NCI-H2081 treated with DMSO at 0.1 percent for 48 hours (cell line): ENCODE results near the gene TECTB.

Experiments
- DNase-seq: peaks from one replicate; lab custom pipeline; 2025; lab: John Stamatoyannopoulos, UW

TECTB gene

DNA sequence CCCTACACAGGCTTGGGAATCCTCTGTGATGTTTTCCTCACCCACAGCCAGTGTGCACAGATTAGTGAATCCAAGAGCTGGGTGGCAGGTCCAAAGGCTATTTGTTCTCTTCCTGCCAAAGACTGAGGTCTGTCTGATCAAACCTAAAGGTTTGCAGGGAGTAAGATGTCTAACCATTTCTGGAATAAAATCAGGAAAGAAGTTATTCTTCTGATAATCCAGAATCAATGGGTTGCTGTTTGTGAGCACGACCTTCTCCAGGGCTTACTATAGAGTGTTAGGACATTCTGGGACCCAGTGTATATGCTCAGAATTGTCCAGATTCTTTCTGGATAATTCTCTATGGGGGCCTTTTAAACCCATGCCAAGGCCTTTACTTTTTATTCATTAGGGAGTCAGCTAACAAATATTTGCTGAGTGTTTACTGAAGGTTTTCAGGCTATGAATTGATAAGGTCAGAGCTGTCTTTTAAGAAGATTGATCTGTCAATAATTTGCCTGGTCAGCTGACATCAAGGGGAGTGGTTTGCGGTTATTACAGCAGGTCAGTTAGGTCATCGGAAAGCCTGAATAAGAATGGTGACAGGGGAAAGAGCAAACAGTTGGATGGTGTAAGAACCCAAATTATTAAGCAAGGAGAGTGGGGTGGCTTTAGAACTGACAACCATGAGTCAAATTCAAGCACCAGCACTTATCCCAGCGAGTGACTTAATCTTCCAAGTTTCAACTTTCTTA is 7.5 kb upstream of the TECTB start:
- no peak for DNase-seq

DNA sequence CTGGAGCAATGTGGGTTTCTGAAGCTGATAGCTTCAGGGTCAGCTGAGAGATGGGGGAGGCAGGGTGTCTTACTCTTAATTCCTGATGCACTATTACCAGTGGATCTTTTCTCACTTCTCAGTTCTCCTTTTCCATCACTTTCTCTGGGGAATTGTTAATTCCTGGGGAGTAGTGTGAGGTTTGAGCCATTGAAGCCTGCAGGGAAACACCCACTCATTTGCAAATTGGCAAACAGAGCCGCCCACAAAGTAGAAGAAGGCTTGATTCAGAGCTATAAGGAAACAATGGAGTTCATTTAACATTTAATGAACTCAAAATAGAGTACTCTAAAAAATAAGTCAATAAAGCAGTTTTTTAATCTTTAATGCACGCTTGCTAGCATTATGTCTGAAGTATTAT is 4.3 kb upstream of the TECTB start:
- DNase-seq = no peak

DNA sequence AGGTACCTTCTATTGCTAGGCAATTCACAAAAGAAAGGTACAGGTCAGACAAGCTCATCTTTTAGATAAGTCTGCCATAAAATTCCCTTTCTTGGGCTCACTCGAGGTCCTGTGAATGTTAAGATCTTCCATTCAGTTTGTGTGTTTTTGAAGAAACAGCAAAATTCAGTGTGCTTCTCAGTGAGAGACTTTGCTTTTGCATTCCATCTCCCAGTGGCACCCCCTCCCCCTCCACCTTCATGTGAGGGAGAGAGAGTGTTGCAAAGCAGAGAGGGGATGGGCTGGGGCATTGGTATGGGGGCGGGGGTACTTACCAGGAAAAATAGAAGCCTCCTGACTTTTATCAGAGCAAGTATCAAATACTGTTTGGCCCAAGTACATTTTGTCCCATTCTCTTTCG is 3.8 kb upstream of the TECTB start:
- DNase-seq = no peak

DNA sequence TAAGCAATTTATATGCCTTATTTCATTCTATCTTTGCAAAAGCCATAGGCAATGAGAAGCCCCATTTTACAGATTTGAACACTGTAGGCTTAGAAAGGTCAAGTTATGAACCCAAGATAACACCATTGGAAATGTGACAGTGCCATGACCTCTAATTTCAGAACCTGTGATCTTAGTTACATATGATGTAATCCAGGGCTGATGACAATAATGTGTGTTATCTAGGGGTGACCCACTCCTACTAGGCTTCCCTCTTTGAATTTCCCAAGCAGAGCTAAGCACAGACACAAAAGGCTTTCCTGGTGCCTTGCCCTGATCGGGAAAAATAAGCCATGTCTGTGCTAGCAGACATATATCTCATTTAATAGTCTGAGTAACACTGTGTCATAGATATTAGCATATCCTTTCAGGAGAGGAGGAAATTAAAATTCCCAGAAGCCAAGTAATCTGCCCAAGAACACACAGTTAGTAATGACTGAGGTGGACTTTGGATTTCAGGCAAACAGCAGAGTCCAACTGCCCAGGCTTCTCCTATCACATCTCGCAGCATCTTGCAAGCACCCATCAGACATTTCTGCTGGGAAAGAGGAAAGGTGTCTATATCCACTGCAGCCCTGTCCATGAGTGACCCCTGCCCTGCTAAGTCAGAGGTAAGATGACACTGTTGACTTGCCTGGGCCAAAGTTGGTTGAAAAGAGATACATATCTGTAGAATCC is 2.8 kb upstream of the TECTB start:
- DNase-seq = no peak

DNA sequence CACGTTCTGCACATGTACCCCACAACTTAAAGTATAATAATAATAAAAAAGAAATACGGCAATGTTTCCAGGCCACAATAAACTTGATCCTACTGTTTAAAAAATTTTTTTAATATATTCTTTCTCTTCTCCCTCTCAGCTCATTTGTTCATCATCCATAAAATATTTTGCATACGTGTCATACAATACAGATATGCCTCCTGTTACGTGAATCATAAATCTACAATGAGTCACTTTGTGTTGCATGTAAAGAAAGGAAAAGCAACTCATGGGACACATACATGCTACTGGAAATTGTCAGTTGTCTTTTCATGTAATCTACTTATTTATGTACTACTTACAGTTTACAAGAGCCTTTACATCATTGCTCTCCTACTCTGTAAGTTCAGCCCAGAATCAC is 1.1 kb upstream of the TECTB start:
- no peak for DNase-seq

DNA sequence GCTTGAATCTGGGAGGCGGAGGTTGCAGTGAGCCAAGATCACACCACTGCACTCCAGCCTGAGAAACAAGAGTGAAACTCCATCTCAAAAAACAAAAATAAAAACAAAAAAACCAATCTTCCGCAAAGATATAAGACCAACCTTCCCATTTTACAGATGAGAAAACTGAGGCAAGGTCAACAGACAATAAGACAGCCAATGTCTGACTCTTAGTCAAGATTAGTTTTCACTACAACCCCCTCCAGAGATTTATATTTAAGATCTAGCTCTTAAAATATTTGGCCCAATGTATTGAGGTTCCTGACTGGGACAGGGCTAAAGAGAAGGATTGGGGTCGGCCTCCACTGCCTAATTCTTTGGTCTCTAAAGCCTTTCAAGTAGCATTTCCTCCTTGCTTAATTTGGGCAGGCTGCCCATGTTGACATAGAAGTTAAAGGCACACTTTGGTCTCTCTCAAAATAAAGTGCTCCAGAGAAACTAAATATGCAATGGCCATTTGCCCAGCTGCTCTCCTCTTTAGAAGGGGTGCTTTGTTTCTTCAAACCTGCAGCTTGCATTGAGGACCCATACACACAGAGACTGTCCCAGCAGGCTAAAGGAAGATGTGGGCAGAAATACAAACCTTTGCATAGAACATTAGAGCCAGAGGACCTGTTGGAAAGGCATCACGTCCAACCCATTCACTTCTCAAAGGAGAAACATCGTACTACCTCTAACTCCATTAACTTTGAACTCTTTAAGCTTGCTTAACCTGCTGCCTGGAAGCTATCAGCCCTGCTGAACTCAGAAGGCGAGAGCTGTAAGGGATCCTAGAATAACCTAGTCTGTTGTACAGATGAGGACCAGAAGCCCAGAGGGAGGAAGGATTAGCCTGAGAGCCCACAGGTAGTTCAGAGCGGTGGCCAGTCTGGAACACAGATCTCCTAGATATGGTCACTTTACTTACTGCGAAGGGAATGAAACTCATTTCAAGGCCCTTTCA is 3.9 kb downstream of the TECTB start:
- DNase-seq = no peak

DNA sequence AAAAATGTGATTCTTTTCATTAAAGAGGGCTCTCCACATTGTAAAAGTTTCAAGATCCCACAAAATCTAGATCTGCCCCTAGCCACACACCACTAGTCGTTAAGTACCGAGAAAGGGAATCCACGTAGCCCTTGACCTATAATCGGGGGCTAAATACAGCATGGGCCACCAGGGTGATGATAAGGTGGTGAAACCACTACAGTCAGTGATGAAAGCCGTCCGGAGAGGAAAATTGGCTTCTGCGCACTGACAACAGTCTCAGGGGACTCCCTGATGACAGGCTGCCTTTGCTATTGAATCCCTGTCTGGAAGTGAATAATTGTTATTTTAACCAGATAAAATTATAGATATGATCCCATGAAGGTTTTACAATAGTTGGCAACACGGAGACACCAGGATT is 4.6 kb downstream of the TECTB start:
- no peak for DNase-seq

DNA sequence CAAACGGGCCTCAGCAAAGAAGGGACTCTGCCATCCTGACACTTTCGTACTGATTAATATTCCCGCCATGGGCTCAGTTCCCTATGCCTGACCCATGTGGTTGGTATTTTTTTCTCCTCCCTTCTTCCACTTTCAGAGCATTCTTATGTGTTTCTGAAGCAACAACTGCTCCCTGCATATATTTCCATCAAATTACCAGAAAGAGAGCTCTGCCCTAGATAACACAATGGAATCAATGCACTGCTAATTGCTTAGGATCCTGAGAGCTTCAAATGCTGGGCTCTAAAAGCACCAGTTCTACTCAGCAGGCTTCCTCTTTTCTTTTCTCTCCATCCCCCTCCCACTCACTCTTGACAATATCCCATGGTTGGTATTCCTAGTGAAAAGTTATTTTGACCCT is 5.3 kb downstream of the TECTB start:
- DNase-seq = no peak

DNA sequence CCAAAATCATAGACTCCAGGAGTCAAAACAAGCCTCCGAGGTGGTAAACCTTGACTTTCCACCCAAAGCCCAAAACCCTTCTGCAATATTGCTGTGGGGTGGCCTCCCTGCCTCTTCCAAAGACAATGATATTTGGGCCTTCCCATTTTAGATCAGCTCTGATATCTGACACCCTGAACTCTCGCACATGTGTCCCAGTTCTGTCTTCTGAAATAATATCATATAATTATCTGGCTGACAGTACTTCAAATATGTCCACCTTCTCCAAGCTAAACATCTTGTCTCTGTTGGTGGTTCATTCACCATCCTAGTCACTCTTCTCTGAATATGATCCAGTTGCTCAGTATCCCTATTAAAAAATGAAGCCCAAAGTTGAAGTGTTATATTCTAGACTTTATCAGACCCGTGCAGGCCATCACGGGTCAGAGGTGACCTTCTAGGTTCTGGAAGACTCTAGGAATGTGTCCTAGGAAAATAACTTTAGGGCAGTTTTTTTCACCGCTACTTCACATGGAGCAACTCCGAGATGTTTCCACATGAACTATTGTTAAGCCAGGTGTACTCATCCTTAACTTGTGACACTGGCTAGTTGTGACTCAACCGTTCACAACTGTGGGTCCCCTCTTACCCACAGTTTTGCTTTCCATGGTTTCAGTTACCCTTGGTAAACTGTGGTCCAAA is 6.3 kb downstream of the TECTB start:
- no peak for DNase-seq

DNA sequence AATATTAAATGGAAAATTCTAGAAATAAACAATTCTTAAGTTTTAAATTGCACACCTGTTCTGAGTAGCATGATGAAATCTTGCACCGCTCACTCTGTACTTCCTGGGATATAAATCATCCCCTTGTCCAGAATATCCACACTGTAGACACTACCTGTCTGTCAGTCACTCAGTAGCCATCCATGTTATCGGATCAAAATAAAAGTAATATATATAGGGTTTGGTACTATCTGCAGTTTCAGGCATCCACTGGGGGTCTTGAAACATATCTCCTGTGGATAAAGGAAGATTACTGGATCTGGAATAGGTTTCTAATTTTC is 6.8 kb downstream of the TECTB start:
- no peak for DNase-seq

DNA sequence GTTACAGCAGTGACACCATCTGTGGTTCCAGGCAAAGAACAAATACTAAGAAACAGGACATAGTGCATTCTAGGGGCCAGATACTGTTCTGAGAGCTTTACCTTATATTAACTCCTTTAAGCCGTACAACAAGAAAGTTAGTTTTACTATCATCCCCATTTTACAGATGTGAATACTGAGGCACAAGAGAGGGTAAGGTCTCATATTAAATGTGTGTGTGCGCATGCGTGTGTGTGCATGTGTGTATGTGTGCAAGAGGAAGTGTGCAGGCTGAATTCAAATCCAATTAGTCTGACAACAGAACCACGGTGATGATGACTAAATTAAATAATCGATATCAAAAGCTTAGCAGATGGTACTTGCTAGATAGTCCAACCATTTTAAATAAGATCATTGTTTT is 11.0 kb downstream of the TECTB start:
- DNase-seq = no peak

DNA sequence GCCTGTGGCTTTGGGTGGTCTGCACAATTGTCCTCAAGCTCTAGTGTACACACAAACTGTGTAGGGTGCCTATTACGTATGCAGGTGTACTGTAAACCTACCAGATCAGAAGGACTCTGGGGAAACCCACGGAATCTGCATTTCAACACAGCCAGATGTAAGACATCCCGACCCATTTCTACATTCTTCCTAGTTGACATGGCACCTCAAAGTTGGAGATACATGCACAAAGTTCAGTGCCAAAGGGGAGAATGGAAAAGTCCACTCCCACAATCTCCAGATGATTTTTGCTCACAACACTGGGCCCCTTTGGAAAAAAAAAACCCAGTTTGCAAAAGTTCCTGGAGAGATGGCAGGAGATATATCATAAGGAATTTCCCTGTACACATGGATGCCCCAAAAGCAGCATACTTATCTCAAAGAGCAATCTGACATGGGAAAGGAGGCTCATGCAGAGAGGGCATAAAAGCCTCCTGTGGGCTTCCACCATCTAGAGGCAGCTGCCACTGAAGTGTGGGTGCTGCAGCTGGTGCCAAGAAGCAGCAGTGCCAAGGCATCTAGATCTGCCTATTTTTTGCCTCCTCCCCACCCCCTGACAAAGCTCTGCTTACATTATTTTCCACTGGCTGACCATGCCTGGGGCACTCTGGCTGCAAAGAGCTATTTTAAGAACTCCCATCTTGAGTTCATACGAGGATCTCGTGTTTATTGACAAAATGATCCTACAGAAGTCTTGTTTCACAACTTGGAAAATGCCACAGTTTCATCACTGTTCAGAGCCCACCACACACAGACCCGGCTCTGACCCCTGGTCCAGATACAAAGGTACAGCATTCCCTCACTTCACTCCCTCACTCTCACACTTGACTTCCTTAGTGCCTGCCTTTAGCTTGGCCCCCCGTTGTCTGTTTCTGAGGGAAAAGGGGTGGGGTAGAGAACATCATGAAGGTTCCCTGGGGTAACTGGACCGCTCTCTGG is 12.9 kb downstream of the TECTB start:
- DNase-seq = no peak

DNA sequence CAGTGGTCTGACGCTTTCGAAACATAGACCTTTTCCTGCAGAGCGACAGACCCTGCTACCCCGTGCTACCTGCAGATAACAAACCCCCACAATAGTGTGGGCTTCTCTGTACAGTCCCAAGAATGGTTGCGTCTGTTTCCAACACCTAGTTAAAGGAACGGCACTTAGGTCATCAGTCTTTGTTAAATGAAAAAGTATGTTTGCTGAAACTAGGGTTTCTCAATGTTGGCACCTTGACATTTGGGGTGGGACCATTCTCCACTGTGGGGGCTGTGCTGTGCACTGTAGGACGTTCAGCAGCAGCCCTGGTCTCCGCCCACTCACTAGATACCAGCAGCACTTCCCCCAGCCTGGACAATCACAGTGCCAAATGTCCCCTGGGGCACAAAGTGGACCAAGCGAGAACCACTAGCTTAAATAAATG is 13.7 kb downstream of the TECTB start:
- DNase-seq = no peak

DNA sequence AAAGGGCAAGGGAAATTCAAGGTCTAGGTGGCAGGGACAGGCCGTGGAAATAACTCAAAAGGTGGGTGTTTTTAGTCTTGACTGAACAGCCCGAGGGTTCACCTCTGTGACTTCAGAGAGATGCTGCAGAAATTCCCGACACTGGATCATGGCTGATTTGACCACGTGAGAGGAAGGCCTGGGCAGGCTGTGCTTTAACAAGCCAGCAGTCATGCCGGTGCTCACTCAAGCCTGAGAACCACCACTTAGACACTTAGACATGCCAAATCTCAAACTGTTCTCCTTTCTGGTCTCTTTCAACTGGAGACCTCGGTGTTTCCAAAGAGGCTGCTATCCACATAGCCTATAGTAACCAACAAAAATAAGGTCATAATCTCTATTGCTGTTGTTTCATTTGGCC is 15.4 kb downstream of the TECTB start:
- DNase-seq = no peak

DNA sequence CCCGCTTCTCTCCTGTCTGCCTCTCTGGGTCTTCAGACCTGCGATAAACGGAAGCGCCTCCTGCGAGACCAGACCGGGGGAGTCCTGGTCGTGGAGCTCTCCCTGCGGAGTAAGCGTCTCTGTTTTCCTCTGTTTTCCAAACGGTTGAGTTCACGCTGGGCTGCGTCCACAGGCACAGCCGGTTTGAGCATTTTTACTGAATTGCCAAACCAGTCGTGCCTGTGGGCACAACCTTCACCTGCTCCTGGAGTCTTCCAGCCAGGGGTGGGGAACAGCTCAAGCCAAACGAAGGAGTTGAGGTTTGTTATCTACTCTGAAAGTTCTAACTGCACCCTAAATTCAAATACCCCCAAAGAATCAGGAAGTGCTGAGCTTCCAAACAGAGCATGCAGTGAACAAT is 16.3 kb downstream of the TECTB start:
- no peak for DNase-seq

DNA sequence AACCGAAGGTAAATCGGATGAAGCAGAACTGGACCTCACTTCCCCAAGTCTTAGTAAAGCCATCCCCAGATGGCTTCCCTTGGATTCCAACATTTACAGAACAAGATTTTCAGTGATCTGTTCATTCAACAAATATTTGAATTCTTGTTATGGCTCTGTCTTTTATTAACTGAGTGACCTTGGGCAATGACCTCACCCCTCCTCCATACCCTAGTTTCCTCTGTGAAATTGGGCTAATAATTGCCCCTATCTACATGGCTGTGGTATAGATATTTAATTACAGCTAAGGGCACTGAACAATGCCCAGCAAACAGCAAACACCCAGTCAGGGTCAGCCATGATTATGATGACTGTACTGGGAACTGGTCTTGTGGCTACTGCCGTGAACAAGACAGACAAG is 19.1 kb downstream of the TECTB start:
- no peak for DNase-seq

DNA sequence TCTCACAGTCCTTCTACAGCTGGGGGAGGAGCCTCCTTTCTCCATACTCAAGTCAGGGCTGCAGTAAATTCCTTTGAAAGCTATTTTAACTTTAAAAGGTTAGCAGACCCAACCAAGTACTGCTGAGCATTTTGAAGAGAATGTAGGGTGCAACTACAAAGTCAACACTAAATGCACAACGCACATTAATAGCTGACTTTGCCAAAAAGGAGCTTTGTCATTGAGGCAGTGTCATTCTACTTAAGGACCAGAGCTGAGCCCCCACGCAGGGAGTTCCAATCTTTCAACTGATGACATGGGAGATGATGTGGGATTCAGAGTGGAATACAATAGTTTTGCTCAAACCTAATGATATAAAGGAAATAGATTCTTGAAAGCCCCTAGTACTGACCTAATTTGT is 20.3 kb downstream of the TECTB start:
- DNase-seq = no peak

DNA sequence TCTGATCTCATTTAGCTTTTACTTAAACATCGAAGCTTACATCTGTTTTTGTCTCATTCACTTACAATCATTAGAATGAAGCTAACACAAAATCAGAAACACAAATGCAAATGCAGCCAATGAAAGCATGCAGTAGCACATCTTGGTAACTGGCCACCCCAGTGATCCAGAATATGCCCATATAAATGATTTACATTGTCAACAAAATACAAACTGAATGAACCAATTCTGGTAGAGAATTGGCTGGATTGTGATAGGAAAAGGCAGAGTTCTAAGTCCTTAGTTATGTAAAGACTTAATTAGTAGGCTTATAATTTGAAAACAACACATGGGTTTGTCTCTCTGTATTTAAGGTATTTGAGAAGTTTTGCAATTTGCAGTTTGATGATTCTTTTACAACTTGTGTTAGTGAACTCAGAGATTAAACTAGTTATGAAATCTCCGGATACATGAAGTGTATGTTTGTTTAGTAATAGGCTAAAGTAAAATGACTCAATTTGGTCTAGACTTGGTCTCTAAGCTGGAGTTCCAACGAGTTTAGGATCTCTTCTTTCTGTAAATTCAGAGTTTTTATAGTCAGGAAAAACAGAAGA is 21.2 kb downstream of the TECTB start:
- DNase-seq = no peak

DNA sequence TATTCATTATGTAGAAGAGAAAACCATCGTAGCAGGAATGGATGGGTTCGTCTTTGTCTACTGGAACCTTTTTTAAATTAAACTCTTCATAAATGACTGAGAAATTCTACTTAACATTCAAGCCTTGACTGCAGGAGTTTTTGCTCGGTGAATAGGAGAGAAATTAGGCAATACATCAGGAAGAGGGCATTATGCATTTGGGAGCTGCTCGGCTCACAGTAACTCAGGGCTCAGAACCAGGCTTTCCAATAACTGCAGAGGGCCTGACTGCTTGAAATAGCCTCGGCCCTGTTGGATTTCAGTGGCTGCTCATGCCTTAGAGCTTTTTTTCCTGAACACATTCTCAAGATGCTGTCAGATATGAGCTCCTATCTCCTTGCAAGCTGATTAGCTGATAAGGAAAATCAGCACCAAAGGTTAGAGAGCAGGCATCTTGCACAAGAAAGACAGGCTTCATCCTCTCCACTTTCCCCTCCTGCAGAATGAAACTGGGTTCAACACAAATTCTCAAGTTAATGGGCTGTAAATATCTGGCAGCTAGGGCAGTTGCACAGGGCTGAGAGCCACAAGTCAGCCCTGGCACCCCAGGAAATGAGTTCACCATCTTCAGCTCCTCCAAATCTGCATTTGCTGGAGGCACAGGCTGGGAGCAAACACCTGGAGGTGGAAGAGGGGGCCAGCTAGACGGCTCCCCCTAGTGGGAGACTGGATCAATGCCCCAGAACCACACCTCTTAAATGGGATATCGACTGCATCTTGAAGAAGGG is 24.3 kb downstream of the TECTB start:
- no peak for DNase-seq

DNA sequence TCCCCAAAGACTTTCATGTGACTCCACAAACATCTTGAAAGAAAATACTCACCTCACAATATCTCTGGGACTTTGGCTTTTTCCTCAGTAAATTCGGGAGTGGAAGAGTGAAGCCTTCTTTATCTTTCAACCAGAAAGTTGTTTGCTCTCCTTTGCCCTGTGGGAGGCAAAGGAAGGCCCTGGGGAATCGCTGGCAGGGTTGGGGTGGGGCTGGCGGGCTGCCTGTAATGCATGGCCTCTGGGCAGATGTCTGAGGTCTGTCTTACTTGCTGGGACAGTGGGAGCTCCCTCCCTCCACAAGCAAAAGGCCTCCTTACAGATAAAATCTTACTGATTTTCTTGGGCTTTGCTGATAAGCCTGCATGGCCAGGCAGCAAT is 24.9 kb downstream of the TECTB start:
- no peak for DNase-seq
